Prostate gland (tissue), 2 donors: ENCODE data around the gene RPS10. TPM values are rescaled to one million over a fixed set of nuclear protein-coding genes. Genes with fewer than 3 reads are reported as not detected.

Experiments
- DNase-seq: peaks from one replicate; pipeline ENCODE4 v3.0.0-alpha.2; 2019; ENCODE audit warnings: low spot score
- H3K27ac ChIP-seq, 2 donors: fragments of 200-600 bp; sonication (generic); 2 replicates each; pipeline ENCODE4 v1.5.1; 2017 to 2019
- H3K27me3 ChIP-seq: fragments of 200-600 bp; sonication (generic); replicated peaks from 2 replicates; pipeline ENCODE4 v1.5.1; 2019; ENCODE audit not compliant: insufficient read depth
- H3K36me3 ChIP-seq, 2 donors: fragments of 200-600 bp; sonication (generic); 1 replicate in 1 of 2; 2 replicates in 1 of 2; pipeline versions ENCODE4 v1.5.1 to v1.8.1; 2017 to 2019
- H3K4me1 ChIP-seq: fragments of 200-600 bp; sonication (generic); replicated peaks from 2 replicates; pipeline ENCODE4 v1.5.1; 2019
- H3K4me3 ChIP-seq, 2 donors: fragments of 200-600 bp; sonication (generic); 2 replicates each; pipeline ENCODE4 v1.5.1; 2017 to 2019
- H3K9me3 ChIP-seq: fragments of 200-600 bp; sonication (generic); 2 replicates; pipeline ENCODE4 v1.5.1; 2017
- POLR2A ChIP-seq: fragments of 450-650 bp; IDR thresholded peaks from one replicate; pipeline ENCODE4 v1.6.1; 2016; ENCODE audit warnings: antibody characterized with exemption, mild to moderate bottlenecking
- POLR2AphosphoS5 ChIP-seq: sonication (generic); formaldehyde crosslinking; IDR thresholded peaks from one replicate; pipeline ENCODE4 v1.6.1; 2017; ENCODE audit warnings: antibody characterized with exemption
- WGBS: methylation state at CpG from one replicate; pipeline ENCODE4 v1.1.5; 2018; 5-methylcytosine and 5-hydroxymethylcytosine counted together
- intact Hi-C: fragments of 100-400 bp; cut with DNase I; formaldehyde crosslinking; loops from one replicate; pipeline ENCODE4 v1.14.2; 2022
- total RNA-seq, 2 donors: library from RNA; depleted of rRNA; stranded (reverse); fragments of >200 nt; gene quantifications; one replicate each; pipeline ENCODE4 v1.1.0, GENCODE V29; 2016
- TF ChIP-seq, protein P1 (sequence below), 4 experiments: fragments of 200-600 bp in 2 of 4; fragments of 450-650 bp in 2 of 4; sonication (generic) in 2 of 4; IDR thresholded peaks; 1 replicate in 3 of 4; 2 replicates in 1 of 4; pipeline ENCODE4 v1.5.1; 2016 to 2019; ENCODE audit warnings: antibody characterized with exemption in 4 of 4, mild to moderate bottlenecking in 2 of 4, moderate library complexity in 2 of 4

The RPS10 gene
- total RNA-seq, 2 donors from 2014 or later, result 1,707 to 2,711 TPM

DNA sequence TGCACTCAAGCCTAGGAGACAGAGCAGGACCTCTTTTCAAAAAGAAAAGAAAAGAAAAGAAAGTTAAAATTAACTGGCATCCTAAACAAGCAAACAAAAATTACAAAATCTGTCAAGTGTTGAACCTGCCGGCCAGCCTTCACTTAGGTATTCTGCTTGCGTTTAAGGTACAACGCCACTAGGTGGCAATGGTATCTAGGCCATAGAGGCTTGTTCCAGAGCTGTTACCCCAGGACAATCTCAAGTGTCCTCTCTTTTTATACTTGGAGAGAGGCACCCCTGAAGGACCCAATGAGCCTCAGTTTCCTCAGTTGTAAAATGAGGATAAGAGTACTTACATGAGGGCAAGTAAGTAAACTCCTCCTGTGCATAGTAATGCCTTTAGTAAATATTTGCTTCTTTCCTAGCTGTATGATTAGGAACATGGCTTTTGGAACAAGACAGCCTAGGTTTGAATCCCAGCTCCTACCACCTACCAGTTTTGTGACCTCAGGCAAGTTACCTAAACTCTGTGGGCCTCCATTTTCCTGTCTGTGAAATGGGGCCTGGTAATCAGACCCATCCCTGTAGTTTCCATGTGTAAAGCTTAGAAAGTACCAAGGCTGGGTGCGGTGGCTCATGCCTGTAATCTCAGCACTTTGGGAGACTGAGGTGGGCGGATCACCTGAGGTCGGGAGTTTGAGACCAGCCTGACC is 34.2 kb upstream of the RPS10 start:
- Histone ChIP-seq H3K4me1 (peaks cover 4% of the 10 kb centered on the region), H3K4me3 (no peak overlapping the region), H3K9me3 (no peaks in the 10 kb centered on the region), H3K36me3 (no peaks in the 10 kb centered on the region), H3K27me3 (no peaks in the 10 kb centered on the region), H3K27ac (no peak overlapping the region)
- 70% methylated on average over 6 of the region's 6 CpGs for WGBS
- peak; percentile 44 for DNase-seq
- intact Hi-C loops, result no loop called here
- TF ChIP-seq POLR2A (no peak), POLR2AphosphoS5 (no peak)
- TF ChIP-seq, protein P1, sequence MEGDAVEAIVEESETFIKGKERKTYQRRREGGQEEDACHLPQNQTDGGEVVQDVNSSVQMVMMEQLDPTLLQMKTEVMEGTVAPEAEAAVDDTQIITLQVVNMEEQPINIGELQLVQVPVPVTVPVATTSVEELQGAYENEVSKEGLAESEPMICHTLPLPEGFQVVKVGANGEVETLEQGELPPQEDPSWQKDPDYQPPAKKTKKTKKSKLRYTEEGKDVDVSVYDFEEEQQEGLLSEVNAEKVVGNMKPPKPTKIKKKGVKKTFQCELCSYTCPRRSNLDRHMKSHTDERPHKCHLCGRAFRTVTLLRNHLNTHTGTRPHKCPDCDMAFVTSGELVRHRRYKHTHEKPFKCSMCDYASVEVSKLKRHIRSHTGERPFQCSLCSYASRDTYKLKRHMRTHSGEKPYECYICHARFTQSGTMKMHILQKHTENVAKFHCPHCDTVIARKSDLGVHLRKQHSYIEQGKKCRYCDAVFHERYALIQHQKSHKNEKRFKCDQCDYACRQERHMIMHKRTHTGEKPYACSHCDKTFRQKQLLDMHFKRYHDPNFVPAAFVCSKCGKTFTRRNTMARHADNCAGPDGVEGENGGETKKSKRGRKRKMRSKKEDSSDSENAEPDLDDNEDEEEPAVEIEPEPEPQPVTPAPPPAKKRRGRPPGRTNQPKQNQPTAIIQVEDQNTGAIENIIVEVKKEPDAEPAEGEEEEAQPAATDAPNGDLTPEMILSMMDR (IDR thresholded peaks at IDR 0.05), result peak; percentile 27 to 59 (median 51)

DNA sequence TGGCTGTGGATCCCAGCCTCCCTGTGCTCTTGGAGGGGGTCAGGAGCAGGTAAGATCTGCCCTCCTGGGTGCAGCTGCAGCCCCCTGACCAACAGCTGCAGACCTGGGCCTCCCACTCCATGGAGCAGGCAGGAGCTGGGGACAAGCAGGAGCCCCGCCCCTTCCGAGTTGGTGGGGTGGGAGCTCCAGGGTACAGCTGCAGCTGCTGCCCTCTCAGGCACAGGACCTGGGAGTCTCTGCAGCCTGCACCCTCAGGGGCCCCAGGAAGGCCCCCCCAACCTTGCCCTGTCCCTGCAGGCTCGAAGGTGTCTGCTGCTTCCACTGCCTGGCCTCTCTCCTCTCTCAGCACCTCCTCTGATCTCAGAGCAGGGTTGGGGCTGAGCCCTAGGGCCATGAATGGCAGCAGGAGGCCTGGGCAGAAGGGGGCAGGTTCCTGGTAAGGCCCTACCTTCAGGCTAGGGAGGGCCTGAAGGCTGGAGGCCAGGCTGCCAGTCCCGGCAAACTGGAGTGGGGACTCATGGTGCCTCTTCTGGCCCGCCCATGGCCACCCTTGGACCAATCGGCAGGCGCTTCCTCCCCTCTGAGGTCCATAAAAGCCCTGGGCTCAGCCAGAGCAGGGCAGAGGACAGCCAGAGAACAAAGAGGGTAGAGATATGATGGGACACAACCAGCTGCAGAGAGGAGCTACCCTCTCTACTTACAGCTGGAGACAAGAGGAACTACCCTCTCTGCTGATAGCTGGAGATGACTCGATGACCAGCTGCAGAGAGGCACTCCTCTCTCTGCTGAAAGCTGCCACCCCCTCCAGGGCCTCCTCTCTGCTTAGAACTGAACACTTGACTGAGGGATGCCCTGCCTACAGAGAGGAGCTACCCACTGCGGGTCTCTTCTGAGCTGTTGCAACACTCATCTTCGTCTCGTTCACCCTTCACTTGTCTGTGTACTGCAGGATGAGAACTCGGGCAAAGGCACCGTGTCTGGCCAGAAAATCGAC is 32.2 kb upstream of the RPS10 start:
- WGBS, result 86% methylated on average over 14 of the region's 14 CpGs
- intact Hi-C loops, result no loop called here

DNA sequence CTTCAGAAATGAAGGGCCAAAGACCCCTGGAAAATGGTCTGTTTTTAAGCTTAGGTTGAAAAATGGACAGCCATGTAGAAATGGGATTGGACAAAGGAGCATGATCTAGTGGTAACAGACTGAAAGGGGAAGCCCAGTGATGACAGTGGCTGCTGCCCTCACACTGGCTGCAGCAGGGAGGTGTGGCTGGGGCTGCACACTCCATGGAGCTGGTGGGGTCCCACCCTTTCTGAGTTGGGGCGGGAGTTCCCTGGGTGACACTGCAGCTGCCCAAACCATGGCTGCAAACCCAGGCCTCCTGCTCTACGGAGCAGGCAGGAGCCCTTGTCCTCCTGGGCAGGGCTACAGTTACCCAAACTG is 31.5 kb upstream of the RPS10 start:
- DNase-seq, result no peak
- Histone ChIP-seq H3K27me3 (no peaks in the 10 kb centered on the region), H3K4me3 (no peak overlapping the region), H3K27ac (no peak overlapping the region), H3K9me3 (no peaks in the 10 kb centered on the region), H3K36me3 (no peaks in the 10 kb centered on the region), H3K4me1 (peaks cover 4% of the 10 kb centered on the region)
- no CpG with 5 or more reads among the region's 2 CpGs for WGBS
- intact Hi-C loops, result no loop called here
- TF ChIP-seq POLR2AphosphoS5 (no peak), POLR2A (no peak)
- TF ChIP-seq, protein P1 (IDR thresholded peaks at IDR 0.05), result no peak

More for the DNA sequence above, 32.2 kb upstream of the RPS10 start:
- DNase-seq, result no peak
- Histone ChIP-seq H3K4me3 (no peak overlapping the region), H3K4me1 (peaks cover 4% of the 10 kb centered on the region), H3K36me3 (no peaks in the 10 kb centered on the region), H3K27ac (no peak overlapping the region), H3K27me3 (no peaks in the 10 kb centered on the region), H3K9me3 (no peaks in the 10 kb centered on the region)
- TF ChIP-seq POLR2A, result no peak
- TF ChIP-seq POLR2AphosphoS5, result no peak
- TF ChIP-seq, protein P1 (IDR thresholded peaks at IDR 0.05), result no peak

DNA sequence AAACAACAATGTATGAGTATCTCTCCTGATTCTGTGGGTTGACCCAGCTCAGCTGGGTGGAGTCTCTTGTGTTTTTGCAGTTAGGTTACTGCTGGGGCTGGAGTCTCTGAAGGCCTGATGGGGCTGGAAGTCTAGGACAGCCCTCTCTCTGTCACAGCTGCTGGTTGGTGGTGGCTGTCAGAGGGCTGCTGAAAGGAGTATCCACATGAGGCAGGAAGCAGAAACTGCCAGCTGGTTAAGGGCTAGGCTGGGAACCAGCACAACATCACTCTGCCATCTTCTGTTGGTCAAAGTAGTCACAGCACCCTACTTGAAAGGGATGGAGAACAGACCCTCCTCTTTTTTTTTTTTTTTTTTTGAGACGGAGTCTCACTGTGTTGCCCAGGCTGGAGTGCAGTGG is 30.0 kb upstream of the RPS10 start:
- WGBS, result 100% methylated on average over 1 of the region's 1 CpG
- H3K9me3 ChIP-seq, result no peaks in the 10 kb centered on the region
- H3K27me3 ChIP-seq, result no peaks in the 10 kb centered on the region
- no peak overlapping the region for H3K27ac ChIP-seq
- no peaks in the 10 kb centered on the region for H3K36me3 ChIP-seq
- no peak overlapping the region for H3K4me3 ChIP-seq
- peaks cover 4% of the 10 kb centered on the region for H3K4me1 ChIP-seq
- no peak for DNase-seq
- TF ChIP-seq, protein P1 (IDR thresholded peaks at IDR 0.05), result no peak
- TF ChIP-seq POLR2AphosphoS5, result no peak
- no peak for TF ChIP-seq POLR2A
- intact Hi-C loops, result no loop called here
